Nephron progenitor cell (in vitro differentiated cells): ENCODE data around the gene TMEM215.
"Not testable (repeated sequence)": the region's sequence is repeated elsewhere in the genome, so short reads cannot be mapped to it uniquely, and the experiment has no call there.

ENCODE experiments used
- DNase-seq: peaks from one replicate; pipeline ENCODE4 v3.0.0; 2021
- H3K27ac Mint-ChIP-seq: 2 replicates; pipeline ENCODE4 v1.8.0; 2021; ENCODE audit warnings: mild to moderate bottlenecking, moderate library complexity, mixed read lengths
- H3K27me3 Mint-ChIP-seq: 2 replicates; pipeline ENCODE4 v1.8.0; 2021; ENCODE audit warnings: mild to moderate bottlenecking, low read depth, mixed read lengths; ENCODE audit not compliant: poor library complexity
- H3K36me3 Mint-ChIP-seq: 2 replicates; pipeline ENCODE4 v1.8.0; 2021; ENCODE audit warnings: low read depth, mixed read lengths
- H3K4me1 Mint-ChIP-seq: 2 replicates; pipeline ENCODE4 v1.8.0; 2021; ENCODE audit warnings: mixed read lengths
- H3K4me3 Mint-ChIP-seq: 2 replicates; pipeline ENCODE4 v1.8.0; 2021; ENCODE audit warnings: mild to moderate bottlenecking, moderate library complexity, mixed read lengths
- H3K9me3 Mint-ChIP-seq: 2 replicates; pipeline ENCODE4 v1.8.0; 2021; ENCODE audit warnings: mild to moderate bottlenecking, moderate library complexity, mixed read lengths
- TF ChIP-seq, protein P1 (sequence below): fragments of 200-600 bp; sonication (generic); IDR thresholded peaks from 2 replicates; pipeline ENCODE4 v1.5.0; 2021; ENCODE audit warnings: antibody characterized with exemption

The TMEM215 gene

GRCh38 chr9:32782476-32783167 lies 718 bp upstream of the TMEM215 start:
- TF ChIP-seq, protein P1, sequence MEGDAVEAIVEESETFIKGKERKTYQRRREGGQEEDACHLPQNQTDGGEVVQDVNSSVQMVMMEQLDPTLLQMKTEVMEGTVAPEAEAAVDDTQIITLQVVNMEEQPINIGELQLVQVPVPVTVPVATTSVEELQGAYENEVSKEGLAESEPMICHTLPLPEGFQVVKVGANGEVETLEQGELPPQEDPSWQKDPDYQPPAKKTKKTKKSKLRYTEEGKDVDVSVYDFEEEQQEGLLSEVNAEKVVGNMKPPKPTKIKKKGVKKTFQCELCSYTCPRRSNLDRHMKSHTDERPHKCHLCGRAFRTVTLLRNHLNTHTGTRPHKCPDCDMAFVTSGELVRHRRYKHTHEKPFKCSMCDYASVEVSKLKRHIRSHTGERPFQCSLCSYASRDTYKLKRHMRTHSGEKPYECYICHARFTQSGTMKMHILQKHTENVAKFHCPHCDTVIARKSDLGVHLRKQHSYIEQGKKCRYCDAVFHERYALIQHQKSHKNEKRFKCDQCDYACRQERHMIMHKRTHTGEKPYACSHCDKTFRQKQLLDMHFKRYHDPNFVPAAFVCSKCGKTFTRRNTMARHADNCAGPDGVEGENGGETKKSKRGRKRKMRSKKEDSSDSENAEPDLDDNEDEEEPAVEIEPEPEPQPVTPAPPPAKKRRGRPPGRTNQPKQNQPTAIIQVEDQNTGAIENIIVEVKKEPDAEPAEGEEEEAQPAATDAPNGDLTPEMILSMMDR, result no peak
- Mint-ChIP-seq H3K9me3 (no peaks in the 10 kb centered on the region), H3K4me3 (peak overlapping the region; percentile 73), H3K27ac (no peak overlapping the region), H3K36me3 (no peaks in the 10 kb centered on the region), H3K4me1 (peaks cover 6% of the 10 kb centered on the region), H3K27me3 (peaks cover 96% of the 10 kb centered on the region)
- peak; percentile 50 for DNase-seq

DNA sequence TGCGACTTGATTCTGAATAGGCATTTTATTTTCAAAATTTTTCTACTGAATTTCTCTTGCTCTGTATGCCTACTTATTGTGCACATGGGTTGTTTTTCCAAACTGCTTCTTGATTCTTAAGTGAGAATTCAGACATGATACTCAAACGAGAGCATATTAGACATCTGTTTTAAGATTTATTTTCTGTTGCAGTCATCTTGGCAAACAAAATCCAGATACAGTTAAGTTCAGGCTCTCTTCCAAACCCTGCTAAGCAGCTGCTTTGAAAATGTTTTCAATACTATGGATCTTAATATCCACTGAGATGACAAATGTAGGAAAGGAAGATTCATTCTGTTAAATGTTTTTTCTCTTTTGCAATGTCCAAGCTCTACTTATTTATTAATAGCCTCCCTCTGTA lies 4.5 kb downstream of the TMEM215 start:
- Mint-ChIP-seq H3K36me3 (no peaks in the 10 kb centered on the region), H3K9me3 (no peaks in the 10 kb centered on the region)

DNA sequence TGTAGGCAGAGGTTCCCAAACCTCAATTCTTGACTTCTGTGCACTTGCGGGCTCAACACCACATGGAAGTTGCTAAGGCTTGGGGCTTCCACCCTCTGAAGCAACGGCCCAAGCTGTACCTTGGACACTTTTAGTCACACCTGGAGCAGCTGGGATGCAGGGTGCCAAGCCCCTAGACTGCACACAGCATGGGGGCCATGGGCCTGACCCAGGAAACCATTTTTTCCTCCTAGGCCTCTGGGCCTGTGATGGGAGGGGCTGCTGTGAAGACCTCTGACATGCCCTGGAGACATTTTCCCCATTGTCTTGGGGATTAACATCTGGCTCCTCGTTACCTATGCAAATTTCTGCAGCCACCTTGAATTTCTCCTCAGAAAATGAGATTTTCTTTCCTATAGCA lies 12.7 kb downstream of the TMEM215 start:
- H3K4me1 Mint-ChIP-seq, H3K27ac Mint-ChIP-seq, DNase-seq, H3K4me3 Mint-ChIP-seq, H3K36me3 Mint-ChIP-seq: not testable (repeated sequence)
- Mint-ChIP-seq H3K27me3 (peaks cover 13% of the 10 kb centered on the region), H3K9me3 (peaks cover 34% of the 10 kb centered on the region)

More for the DNA sequence above, 4.5 kb downstream of the TMEM215 start:
- no peak for DNase-seq
- Mint-ChIP-seq H3K4me1 (peaks cover 6% of the 10 kb centered on the region), H3K27ac (no peak overlapping the region), H3K27me3 (peaks cover 85% of the 10 kb centered on the region), H3K4me3 (no peak overlapping the region)
- TF ChIP-seq, protein P1, result no peak

GRCh38 chr9:32801530-32801929 lies 18.2 kb downstream of the TMEM215 start:
- Mint-ChIP-seq H3K4me1 (no peaks in the 10 kb centered on the region), H3K4me3 (no peak overlapping the region), H3K36me3 (no peaks in the 10 kb centered on the region), H3K27me3 (peaks cover 23% of the 10 kb centered on the region), H3K27ac (no peak overlapping the region), H3K9me3 (peaks cover 18% of the 10 kb centered on the region)
- no peak for DNase-seq
- TF ChIP-seq, protein P1, result no peak

DNA sequence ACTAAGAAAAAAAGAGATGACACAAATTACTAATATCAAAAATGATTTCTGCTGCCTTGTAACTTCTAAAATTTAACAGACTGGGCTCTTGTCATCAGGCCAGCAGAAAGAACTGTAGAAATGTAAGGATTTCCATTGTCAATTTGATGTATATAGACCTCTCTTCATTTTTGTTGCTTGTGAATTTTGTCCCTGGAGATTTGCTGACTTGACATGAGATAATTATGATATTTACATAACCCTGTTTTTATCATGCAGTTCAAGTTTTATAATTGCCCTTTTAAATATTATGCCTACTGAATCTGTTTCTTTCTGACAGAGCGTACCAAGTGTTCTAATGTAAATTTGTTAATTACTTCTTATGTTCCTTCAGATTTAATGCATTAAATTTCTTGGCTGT lies 23.9 kb downstream of the TMEM215 start:
- H3K4me1 Mint-ChIP-seq, result no peaks in the 10 kb centered on the region
- TF ChIP-seq, protein P1, result no peak
- DNase-seq, result no peak
- H3K36me3 Mint-ChIP-seq, result no peaks in the 10 kb centered on the region
- H3K27ac Mint-ChIP-seq, result no peak overlapping the region
- peaks cover 32% of the 10 kb centered on the region for H3K9me3 Mint-ChIP-seq
- H3K27me3 Mint-ChIP-seq, result peaks cover 12% of the 10 kb centered on the region
- H3K4me3 Mint-ChIP-seq, result no peak overlapping the region

DNA sequence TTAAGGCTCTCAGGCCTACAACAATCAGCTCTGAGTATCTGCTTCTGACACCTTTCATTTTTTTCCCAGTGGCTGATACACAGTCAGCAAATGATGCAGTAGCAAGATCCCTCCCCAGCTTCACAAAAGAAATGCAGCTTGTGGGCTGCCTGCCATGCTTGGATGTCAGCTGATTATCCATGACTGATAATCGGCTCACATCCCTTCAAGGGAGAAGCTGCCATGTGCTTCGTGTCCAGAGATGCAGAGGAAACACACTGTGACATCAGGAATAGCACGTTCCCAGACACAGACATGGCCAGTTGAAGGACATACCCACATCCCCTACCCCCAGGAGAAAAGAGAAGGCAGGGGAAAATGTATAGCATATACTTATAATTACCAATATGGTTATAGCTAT lies 27.9 kb downstream of the TMEM215 start:
- H3K36me3 Mint-ChIP-seq, result no peaks in the 10 kb centered on the region
- peaks cover 35% of the 10 kb centered on the region for H3K9me3 Mint-ChIP-seq
- no peak overlapping the region for H3K4me3 Mint-ChIP-seq
- TF ChIP-seq, protein P1, result no peak
- no peak overlapping the region for H3K27ac Mint-ChIP-seq
- peaks cover 6% of the 10 kb centered on the region for H3K27me3 Mint-ChIP-seq
- DNase-seq, result no peak
- H3K4me1 Mint-ChIP-seq, result no peaks in the 10 kb centered on the region
